Fibroblast of mammary gland (primary cell): Measurements from ENCODE around the gene KCNMA1.

Source experiments
- DNase-seq: peaks from one replicate; pipeline ENCODE4 v3.0.0-alpha.2; 2010; ENCODE audit warnings: low read depth
- H3K4me3 ChIP-seq: 2 replicates; pipeline ENCODE4 v1.5.1; 2011; ENCODE audit warnings: low read depth, mild to moderate bottlenecking, low read length, moderate library complexity; ENCODE audit not compliant: control insufficient read depth
- CTCF ChIP-seq: conservative IDR thresholded peaks from 2 replicates; pipeline ENCODE4 v1.5.1; 2011; ENCODE audit warnings: low read depth, low read length, inconsistent platforms; ENCODE audit not compliant: control insufficient read depth, insufficient read depth

The KCNMA1 gene

DNA sequence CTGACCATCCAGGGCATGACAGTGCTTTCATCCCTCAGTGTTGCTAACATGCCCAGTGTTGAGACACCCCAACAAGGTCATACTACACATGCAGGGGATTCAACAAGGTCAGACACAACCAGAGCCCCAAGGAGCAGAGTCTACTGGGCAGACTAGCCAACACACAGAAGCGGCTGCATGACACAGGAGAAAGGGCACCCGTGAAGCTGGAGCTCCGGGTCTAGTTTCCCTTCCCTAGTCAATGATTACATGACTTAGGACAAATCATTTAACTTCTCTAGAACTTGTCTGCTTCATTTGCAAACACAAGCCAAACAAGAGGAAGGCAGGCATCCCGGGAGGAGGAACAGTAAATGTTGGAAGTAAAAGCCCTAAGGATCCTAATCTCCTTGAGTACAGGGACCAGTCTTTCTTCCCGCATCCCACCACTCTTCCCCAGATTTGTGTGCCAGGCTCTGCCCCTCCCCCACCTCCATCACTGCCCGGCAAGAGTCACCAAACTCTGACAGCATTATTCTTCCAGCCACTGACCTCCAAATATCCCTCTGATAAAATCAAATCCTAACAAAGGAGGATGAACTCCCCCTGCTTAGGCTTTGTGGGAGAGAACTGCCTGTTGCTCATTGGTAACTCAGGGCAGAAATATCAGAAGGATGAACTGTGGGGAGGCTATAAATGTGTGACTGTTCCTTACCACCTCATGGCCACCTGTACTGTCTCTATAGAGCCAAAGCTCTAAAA lies 104.3 kb downstream of the KCNMA1 start:
- TF ChIP-seq CTCF: no peak
- no peak overlapping the region for H3K4me3 ChIP-seq
- no peak for DNase-seq

- TF ChIP-seq CTCF: no peak
- DNase-seq: peak; percentile 79
- no peak overlapping the region for H3K4me3 ChIP-seq
Observed at GRCh38 chr10:77532068-77532467, 105.5 kb downstream of the KCNMA1 start.

DNA sequence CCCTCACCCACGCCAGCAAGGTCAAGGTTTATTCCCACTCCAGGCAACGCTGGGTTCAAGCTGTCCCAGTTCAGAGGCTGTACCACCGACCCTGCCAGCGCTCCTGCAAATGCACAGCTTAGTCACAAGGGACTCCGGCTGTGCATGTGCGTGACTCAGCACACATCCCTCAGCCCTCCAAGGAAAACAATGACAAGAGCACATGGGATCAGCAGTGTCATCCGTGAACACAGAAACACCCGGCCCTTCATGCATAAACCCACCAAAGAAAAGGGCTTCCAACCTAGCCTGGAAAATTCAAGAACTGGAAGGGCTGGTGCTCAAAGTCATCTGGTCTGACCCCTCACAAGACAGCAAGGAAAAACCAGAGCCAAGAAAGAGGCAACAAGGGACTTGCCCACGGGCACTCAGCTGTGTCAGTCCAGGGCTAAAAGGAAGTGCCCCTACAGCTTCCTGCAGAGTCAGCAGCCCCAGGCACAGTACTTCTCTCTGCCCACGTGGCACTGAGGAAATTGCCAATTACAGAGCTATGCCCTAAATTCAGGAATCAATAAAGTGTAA lies 106.1 kb downstream of the KCNMA1 start:
- H3K4me3 ChIP-seq: no peak overlapping the region
- peak; percentile 89 for DNase-seq
- no peak for TF ChIP-seq CTCF

DNA sequence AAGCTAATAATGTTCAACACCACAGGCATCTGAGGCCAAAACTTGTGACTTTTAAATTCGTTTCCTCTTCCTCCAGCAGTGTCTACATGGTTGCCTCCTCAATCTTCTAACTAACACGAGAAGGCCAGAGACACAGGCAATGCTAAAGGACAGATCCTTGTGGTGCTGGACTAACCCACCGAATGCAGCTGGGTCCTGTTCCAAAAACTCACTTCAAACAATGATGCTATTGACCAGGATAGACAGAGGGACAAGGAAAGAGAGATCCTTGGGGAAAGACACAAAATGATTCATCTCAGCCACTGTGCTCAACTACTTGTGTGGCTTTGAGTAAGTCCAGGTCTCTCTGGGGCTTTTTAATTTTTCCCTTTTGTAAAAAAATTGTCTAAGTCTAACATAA lies 107.6 kb downstream of the KCNMA1 start:
- H3K4me3 ChIP-seq: no peak overlapping the region
- DNase-seq: no peak
- no peak for TF ChIP-seq CTCF

GRCh38 chr10:77529050-77529576 lies 108.5 kb downstream of the KCNMA1 start:
- no peak for DNase-seq
- no peak for TF ChIP-seq CTCF

GRCh38 chr10:77527839-77528238 lies 109.8 kb downstream of the KCNMA1 start:
- H3K4me3 ChIP-seq: no peak overlapping the region
- no peak for TF ChIP-seq CTCF
- DNase-seq: no peak

More at GRCh38 chr10:77529050-77529576, 108.5 kb downstream of the KCNMA1 start:
- no peak overlapping the region for H3K4me3 ChIP-seq
